Thyroid gland (tissue), 4 donors: ENCODE results near the gene OCA2. TPM values are rescaled to one million over a fixed set of nuclear protein-coding genes. Genes with fewer than 3 reads are reported as not detected.

ENCODE experiments used
- DNase-seq, 2 donors: peaks; one replicate each; pipeline ENCODE4 v3.0.0-alpha.2; 2019
- H3K27ac ChIP-seq, 3 donors: fragments of 200-600 bp; sonication (generic); 1 replicate in 2 of 3; 2 replicates in 1 of 3; pipeline ENCODE4 v1.5.1; 2016 to 2019; ENCODE audit warnings: mild to moderate bottlenecking in 1 of 3, moderate library complexity in 1 of 3
- H3K27me3 ChIP-seq: fragments of 200-600 bp; sonication (generic); one replicate; pipeline ENCODE4 v1.5.1; 2019
- H3K36me3 ChIP-seq, 2 donors: fragments of 200-600 bp; sonication (generic); one replicate each; pipeline ENCODE4 v1.5.1; 2016 to 2019
- H3K4me1 ChIP-seq, 2 donors: fragments of 200-600 bp; sonication (generic); one replicate each; pipeline ENCODE4 v1.5.1; 2017 to 2019
- H3K4me3 ChIP-seq, 3 donors: fragments of 200-600 bp; sonication (generic); replicated peaks in 1 of 3; 1 replicate in 2 of 3; 2 replicates in 1 of 3; pipeline ENCODE4 v1.5.1; 2016; ENCODE audit warnings: mild to moderate bottlenecking in 1 of 3
- H3K9me3 ChIP-seq: fragments of 200-600 bp; sonication (generic); one replicate; pipeline ENCODE4 v1.5.1; 2017
- POLR2A ChIP-seq, 2 donors: fragments of 450-650 bp; IDR thresholded peaks; one replicate each; pipeline ENCODE4 v1.6.1; 2017; ENCODE audit warnings: antibody characterized with exemption in 2 of 2, mild to moderate bottlenecking in 2 of 2, moderate library complexity in 1 of 2
- WGBS, 2 donors: methylation state at CpG; one replicate each; pipeline ENCODE4 v1.1.5; 2017; 5-methylcytosine and 5-hydroxymethylcytosine counted together
- intact Hi-C: fragments of 100-400 bp; cut with DNase I; formaldehyde crosslinking; loops from one replicate; pipeline ENCODE4 v1.15.1; 2023
- total RNA-seq, 4 donors: library from RNA; depleted of rRNA; stranded (reverse); fragments of >200 nt; gene quantifications; one replicate each; pipeline ENCODE4 v1.2.3, GENCODE V29; 2016
- TF ChIP-seq, protein P1 (sequence below), 6 experiments: fragments of 200-600 bp in 3 of 6; fragments of 450-650 bp in 3 of 6; sonication (generic) in 3 of 6; IDR thresholded peaks; one replicate each; pipeline ENCODE4 v1.5.1; 2016 to 2019; ENCODE audit warnings: antibody characterized with exemption in 6 of 6, mild to moderate bottlenecking in 2 of 6, inconsistent platforms in 1 of 6, moderate library complexity in 1 of 6

Gene OCA2
- total RNA-seq, 4 donors from 2014 or later, result 5.5 to 20.5 (median 13.8) TPM

DNA sequence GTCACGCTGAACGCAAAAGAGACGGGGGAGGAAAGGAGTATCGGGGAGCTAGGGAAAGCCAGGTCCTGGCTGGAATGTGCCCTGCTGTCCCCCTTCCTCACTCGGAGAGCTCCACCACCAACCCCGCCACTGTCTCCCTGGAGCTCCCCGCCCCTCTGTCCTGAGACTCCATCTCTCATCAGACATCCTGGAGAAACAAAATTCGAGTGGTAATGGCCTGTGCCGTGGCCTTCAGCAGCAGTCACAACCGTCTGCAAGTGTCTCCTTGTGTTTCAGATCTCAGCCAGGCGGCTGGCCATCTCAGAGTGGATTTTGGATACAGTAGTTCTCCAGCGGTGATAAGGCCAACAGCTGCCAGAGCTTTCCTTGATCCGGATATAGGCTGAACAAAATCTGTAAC, 76.9 kb downstream of the OCA2 start:
- H3K4me1 ChIP-seq, result peaks cover 18 to 25% of the 10 kb centered on the region in 2 donors
- H3K27ac ChIP-seq, result peak overlapping the region; percentile 26 to 66 (median 49)
- no peak for TF ChIP-seq POLR2A (IDR thresholded peaks at IDR 0.05)
- TF ChIP-seq, protein P1, sequence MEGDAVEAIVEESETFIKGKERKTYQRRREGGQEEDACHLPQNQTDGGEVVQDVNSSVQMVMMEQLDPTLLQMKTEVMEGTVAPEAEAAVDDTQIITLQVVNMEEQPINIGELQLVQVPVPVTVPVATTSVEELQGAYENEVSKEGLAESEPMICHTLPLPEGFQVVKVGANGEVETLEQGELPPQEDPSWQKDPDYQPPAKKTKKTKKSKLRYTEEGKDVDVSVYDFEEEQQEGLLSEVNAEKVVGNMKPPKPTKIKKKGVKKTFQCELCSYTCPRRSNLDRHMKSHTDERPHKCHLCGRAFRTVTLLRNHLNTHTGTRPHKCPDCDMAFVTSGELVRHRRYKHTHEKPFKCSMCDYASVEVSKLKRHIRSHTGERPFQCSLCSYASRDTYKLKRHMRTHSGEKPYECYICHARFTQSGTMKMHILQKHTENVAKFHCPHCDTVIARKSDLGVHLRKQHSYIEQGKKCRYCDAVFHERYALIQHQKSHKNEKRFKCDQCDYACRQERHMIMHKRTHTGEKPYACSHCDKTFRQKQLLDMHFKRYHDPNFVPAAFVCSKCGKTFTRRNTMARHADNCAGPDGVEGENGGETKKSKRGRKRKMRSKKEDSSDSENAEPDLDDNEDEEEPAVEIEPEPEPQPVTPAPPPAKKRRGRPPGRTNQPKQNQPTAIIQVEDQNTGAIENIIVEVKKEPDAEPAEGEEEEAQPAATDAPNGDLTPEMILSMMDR (IDR thresholded peaks at IDR 0.05), result no peak
- no peaks in the 10 kb centered on the region for H3K27me3 ChIP-seq
- H3K36me3 ChIP-seq, result no peaks in the 10 kb centered on the region
- WGBS, 2 donors, result 58 to 69% methylated on average over 11 to 13 of the region's 13 CpGs
- H3K4me3 ChIP-seq, result no peak overlapping the region
- DNase-seq, result no peak
- intact Hi-C loops, result no loop called here
- H3K9me3 ChIP-seq, result no peaks in the 10 kb centered on the region

DNA sequence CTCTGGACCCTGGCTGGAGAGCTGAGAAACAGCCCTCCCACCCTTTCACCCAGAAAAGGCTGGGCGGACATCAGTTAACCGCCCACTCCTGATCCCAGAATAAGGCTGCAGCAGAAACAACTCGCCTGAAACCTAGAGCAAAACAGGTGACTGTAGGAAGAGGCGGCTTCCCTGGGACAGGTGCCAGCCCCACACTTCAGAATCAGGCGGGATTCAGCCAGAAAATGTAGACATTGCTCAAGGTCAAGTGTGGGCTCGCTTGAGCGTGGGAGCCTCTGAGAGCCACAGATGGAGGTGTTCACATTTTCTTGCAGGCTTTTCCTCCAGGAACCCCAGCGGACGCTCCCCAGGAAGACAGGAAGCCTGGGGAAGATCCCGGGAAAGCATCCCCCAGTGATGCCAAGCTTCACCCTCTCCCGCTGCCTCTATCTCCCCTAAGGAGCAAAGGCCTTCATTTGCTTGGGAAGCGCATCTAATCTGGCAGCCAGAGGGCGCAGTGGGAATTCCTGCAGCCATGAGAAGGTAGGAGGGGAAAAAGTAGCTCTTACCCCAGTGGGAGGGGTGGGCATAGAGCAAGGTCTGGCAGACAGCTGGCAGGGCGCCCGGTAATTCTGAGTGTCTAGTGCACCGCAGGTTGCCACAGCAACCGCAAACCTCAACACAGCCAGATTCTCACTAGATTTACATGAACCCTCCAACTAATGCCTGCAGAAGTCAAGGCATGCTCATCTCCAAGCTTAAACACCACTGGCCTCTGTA, 77.7 kb downstream of the OCA2 start:
- H3K4me1 ChIP-seq, result peaks cover 18 to 25% of the 10 kb centered on the region in 2 donors
- WGBS, 2 donors, result 20 to 36% methylated on average over 11 to 17 of the region's 17 CpGs
- H3K27me3 ChIP-seq, result no peaks in the 10 kb centered on the region
- intact Hi-C loops, result no loop called here
- no peak overlapping the region for H3K4me3 ChIP-seq
- no peaks in the 10 kb centered on the region for H3K9me3 ChIP-seq
- peak overlapping the region; percentile 66 to 77 (median 72) for H3K27ac ChIP-seq
- peak; percentile 97 to 100 for DNase-seq
- no peaks in the 10 kb centered on the region for H3K36me3 ChIP-seq
- no peak for TF ChIP-seq POLR2A (IDR thresholded peaks at IDR 0.05)
- TF ChIP-seq, protein P1 (IDR thresholded peaks at IDR 0.05), result peak; percentile 32 to 87 (median 62)

DNA sequence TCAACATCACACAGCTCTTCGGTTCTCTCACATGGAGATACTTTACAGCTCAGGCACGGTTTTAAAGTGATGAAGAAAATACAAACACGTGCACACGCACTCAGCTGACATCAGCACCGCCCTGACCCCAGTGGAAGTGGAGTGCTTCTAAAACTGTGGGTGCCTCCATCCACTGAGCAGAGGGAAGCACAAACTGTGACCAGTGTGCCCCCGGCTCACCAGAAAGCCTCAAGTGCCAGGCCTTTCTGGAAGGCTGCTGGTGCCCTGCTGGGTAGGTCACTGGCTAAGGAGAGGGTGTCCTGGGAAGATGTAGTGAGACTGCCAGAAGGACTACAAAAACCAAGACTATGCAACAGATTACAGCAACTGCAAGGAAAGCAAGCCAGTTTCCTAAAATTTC, 78.5 kb downstream of the OCA2 start:
- Histone ChIP-seq H3K36me3 (no peaks in the 10 kb centered on the region), H3K4me1 (peaks cover 18 to 25% of the 10 kb centered on the region in 2 donors), H3K4me3 (no peak overlapping the region), H3K27ac (peak overlapping the region; percentile 66 to 77 (median 72)), H3K27me3 (no peaks in the 10 kb centered on the region), H3K9me3 (no peaks in the 10 kb centered on the region)
- 35 to 54% methylated on average over 6 of the region's 6 CpGs for WGBS, 2 donors
- no peak for TF ChIP-seq POLR2A (IDR thresholded peaks at IDR 0.05)
- TF ChIP-seq, protein P1 (IDR thresholded peaks at IDR 0.05), result no peak
- DNase-seq, result peak; percentile 60 to 68
- intact Hi-C loops, result no loop called here

GRCh38 chr15:28019594-28020309, 79.4 kb downstream of the OCA2 start:
- 77% methylated on average over 18 to 19 of the region's 19 CpGs for WGBS, 2 donors
- no peak overlapping the region for H3K4me3 ChIP-seq
- H3K4me1 ChIP-seq, result peaks cover 18 to 25% of the 10 kb centered on the region in 2 donors
- H3K36me3 ChIP-seq, result no peaks in the 10 kb centered on the region
- peak overlapping the region; percentile 66 to 77 (median 72) for H3K27ac ChIP-seq
- no peaks in the 10 kb centered on the region for H3K27me3 ChIP-seq
- DNase-seq, result no peak
- intact Hi-C loops, result no loop called here
- no peak for TF ChIP-seq POLR2A (IDR thresholded peaks at IDR 0.05)
- TF ChIP-seq, protein P1 (IDR thresholded peaks at IDR 0.05), result no peak
- no peaks in the 10 kb centered on the region for H3K9me3 ChIP-seq
